PC-9 (cell line): ENCODE data around the gene SETD4.

Source experiments
- CTCF ChIP-seq: fragments of 200-600 bp; sonication (generic); conservative IDR thresholded peaks from 2 replicates; pipeline ENCODE4 v1.6.1; 2017; ENCODE audit warnings: mixed run types, antibody characterized with exemption, mild to moderate bottlenecking, moderate library complexity
- EZH2 ChIP-seq: fragments of 200-600 bp; sonication (generic); IDR thresholded peaks from 2 replicates; pipeline ENCODE4 v1.8.0; 2017; ENCODE audit warnings: antibody characterized with exemption, low read depth

- TF ChIP-seq EZH2 (no peak), CTCF (no peak)
Measured at GRCh38 chr21:35996217-35996616, 64.1 kb downstream of the SETD4 start.
